Stimulated activated CD4-positive, alpha-beta T cell treated with anti-CD3 and anti-CD28 coated beads, Interleukin-4, amount 100 ng/mL, for 48 hours (primary cell): Measurements from ENCODE around the gene WDR86.
A peak's percentile ranks its signal among the peaks of the same experiment; 100 is the strongest.

ENCODE experiments used
- DNase-seq, 2 donors: peaks; one replicate each; pipeline ENCODE4 v3.0.0-alpha.2; 2020; ENCODE audit warnings: low read depth in 2 of 2

WDR86 gene

DNA sequence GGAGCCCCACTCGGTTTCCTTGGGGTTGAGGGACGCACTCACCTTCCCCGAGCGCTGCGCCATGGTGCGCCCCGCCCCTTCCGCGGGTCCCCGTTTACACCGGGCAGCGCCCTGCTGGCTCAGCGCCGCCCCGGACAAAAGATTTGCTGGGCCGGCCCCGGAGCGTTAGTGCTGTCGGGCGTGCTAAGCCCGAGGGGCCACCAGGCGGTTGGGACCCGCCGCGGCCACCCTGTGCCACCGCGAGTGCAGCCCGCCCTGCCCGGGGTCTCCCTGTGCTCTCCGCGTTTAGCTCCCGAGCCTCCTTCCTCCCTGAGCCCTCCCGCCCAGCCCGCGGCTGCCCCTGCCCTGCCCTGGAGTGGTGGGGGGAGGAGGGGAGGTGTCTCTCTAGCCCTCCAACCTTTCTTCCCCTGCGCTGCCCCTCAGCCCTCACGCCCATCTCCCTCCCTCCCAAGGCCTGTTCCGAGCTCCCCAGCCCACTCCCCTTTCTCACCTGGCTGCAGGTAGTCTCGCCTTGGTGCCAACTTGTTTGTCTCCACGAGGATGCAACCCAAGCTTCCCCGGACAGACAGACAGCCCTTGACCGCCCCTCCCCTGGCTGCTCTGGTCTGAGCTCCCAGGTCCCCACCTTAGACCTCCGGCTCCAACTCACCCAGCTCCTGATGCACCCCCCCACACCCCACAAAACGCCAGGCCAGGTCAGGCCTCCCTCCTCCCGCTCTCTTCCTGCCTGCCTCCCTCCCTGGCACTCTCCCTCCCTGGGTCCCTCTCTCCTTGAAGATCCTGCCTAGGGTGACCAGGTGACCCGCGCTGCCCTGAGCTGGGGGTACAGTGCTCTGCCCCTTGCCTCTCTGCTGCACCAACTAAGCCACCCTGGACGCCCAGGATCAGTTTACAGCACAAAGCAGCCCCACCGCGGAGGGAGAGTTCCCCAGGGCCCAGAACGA lies 30.3 kb upstream of the WDR86 start, which contains the start of gene CRYGN:
Gene CRYGN (minus strand): TSS at position 287 of the 944 bp plus-strand sequence. CDS start 224 bp downstream, at position 63.
- no peak for DNase-seq

DNA sequence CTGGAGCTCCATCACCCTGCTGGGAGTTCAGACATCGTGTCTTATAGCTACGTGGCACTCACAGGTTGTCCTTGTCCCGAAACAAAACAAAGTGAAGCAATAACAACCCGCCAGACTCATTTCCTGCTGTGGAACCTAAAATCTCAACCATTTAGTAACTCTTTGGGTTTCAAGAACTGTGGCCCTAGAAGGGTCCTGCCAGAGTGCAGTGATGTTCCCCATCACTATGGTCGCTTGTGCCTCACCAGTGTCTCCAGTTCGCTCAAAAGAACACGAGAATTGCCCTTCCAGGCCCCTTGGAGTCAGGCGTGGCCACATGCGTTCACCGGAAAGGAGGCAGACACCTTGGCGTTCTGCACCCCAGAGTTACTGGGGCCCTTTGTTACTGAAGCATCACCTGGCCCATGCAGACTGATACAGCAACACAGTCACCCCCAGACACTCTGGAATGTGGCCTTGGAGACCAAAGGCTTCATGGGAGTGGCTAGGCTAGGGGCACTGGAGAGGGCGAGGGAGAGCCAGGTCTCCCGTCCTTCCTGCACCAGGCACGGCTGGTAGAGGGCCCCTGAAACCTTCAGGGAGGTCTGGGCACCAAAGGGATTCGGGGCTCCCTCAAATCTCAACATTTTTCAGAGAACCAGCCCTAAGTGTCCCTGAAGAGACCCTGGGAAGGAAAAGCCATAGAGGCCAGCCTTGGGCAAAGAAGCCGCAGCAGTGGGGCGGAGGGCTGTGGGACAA lies 29.2 kb upstream of the WDR86 start:
- no peak for DNase-seq

DNA sequence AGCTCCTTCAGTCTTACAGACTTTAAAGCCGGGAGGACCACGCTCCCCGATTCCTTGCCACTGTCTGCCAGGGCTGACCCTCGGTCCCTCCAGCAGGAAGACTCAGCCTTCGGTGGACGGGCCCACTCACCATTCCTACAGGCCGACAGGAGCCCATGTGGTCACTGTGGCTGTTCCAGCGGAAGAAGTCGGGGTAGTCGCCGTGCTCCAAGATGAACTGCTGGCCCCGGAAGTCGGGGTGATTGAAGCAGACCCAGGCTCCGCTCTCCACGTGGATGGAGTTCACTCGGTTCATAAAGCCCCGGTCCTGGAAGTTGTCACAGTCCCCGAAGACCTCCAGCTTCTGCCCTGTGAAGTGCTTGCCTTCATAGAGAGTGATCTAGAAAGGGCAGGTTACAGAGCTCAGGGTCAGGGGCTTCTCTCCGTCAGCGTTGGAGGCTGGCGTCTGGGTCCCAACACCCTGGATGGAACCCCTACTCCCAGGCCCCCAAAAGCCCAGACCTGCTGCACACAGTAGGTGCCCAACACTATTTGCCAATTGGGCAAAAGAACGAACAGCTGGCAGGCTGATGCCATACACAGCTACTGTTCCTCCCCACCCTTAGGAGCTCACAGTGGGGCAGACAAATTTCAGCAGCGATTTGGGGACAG lies 28.2 kb upstream of the WDR86 start:
- no peak for DNase-seq

DNA sequence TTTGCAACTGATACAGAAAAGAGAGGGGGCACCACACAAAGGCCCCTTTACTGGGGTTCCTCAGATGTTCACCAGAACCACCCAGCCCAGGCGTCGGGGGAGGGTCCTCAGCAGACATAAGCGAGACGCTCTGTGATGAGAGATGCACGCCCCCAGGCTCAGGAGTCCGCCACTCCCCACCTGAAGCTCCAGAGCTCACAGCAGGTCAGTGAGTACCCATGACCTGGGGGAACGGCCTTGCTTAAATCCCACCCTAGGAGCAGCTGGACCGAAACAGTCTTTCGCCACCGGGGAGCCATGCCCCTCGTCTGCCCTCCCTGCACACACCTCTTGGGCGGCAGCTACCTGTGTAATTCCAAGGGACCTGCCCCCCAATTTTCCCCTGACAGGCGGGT lies 27.3 kb upstream of the WDR86 start:
- DNase-seq, result no peak

DNA sequence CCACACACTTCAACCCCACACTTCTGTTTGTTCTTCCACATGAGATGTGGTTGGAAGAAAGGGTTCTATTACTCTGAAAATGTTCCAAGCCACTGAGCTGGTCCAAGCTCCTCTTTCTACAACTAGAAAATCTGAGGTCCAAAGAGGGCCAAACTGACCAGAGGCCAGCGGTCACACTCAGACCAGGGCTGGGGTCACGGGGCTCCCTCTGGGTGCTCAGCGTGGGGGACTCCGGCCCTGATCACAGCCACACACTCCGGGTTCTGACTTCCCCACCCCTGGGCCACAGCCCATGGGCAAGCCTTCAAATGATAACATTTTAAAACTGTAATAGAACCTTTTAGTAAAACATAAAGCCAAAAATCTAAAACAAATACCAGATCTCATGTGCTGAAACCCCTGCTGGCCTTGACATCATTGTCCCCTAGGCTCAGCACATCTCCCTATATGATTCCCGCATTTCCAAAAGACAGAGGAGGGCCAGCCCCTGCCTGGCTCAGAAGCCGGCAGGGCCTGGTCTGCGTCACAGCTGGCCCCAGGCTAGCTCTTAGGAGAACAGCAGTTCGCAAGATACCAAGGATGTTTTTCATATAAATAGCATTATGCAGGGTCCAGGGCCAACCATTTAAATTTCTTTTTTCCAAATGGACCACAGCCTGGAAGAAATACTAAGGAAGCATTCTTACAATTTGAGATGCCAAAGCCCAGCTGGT lies 26.8 kb upstream of the WDR86 start:
- no peak for DNase-seq

DNA sequence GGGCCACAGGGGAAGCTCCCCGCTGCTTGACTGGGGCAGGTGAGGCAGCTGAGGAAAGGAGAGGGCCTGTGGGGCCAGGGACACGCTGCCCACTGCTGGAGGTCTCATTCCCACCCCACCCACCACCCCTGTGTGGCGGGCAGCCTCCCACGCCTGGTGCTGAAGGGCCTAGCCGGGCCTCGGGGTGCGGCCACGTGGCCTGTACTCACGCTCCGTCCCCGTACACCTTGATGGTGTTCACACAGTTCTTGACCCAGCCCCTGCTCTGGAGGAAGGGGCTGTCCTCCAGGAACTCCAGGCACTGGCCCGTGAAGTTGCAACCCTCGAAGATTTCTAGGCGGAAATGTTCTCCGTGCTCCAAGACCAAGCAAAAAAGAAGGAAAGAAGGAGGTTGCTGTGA lies 26.1 kb upstream of the WDR86 start:
- no peak for DNase-seq

DNA sequence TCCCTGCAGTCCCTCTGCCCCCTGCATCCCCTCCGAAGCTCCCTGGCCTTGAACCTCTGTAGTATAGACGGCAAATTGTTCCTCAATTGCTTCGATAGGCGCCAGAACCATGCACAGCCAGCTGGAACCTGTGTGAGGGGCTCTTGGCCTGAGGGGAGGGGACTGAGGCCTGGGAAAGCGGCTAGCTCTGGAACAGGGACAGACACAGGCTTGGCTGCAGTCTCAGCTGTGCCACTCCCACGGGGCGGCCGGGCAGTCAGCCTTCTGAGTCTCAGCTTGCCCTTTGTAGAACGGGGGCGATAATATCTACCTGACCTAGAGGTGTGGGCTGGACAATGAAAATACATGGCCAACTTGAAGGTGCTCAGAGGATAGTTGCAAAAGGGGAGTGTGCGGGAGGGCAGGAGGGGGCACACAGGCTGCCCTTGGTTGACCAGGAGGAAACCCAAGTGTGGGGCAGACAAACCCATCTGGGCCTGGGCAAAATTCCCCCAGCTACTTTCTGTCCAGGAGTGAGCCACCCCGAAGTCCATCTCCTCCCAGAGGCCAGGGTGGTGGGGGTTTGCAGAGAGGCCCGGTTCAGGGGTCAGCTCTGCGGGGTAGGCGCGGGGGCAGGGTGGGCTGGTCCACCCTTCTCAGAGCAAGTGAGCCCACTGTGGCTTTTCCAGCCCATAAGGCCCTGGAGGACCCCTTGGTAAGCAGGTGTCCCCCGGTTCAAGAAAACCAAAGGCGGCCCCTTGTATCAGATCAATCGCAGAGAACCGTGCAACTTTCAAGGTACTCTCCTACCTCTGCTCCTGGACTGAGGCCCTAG lies 25.5 kb upstream of the WDR86 start:
- DNase-seq, result no peak

DNA sequence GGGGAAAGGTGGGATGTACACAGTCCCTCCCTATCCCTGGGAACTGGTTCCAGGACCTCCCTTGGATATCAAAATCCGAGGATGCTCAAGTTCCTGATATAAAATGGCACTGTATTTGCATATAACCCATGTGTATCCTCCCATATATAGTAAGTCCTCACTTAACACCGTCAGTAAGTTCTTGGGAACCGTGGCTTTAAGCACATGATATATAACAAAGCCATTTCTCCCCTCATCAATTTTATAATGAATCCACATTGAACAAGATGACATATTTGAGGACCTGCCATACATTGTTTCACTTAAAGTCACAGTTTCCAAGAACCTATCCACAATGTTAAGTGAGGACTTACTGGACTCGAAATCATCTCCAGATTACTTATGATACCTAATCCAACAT lies 24.7 kb upstream of the WDR86 start:
- DNase-seq, result no peak

DNA sequence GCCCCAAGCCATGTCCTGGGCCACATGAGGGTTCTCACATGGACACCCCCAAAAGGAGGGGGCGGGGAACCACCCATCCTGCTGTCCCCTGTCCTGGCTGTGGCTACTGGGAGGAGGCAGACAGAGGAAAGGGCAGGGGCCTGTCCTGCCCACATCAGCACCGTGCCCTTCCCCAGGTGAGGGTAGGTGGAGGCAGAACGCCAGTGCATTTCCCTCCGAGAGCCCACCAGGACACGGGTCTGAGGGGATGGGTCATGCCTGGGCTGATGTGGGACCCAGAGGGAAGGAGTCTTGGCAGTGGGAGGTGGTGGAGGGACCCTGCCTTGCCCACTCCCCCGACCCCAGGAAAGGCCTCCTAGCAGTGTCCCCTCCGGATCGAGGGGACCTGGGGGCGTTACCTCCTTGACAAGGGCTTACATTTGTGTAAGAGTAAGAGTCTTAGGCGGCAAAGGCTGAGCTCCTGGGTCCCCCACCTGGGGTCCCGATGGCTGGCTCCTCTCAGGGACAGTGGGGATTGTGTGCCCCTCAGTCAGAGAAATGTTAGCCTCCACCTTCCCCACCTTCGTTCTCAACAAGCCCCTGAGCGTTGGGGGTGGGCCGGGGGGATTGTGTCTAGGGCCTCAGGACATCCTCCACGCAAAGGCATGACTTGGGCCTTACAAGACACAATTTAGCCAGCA lies 24.0 kb upstream of the WDR86 start:
- DNase-seq, result no peak

DNA sequence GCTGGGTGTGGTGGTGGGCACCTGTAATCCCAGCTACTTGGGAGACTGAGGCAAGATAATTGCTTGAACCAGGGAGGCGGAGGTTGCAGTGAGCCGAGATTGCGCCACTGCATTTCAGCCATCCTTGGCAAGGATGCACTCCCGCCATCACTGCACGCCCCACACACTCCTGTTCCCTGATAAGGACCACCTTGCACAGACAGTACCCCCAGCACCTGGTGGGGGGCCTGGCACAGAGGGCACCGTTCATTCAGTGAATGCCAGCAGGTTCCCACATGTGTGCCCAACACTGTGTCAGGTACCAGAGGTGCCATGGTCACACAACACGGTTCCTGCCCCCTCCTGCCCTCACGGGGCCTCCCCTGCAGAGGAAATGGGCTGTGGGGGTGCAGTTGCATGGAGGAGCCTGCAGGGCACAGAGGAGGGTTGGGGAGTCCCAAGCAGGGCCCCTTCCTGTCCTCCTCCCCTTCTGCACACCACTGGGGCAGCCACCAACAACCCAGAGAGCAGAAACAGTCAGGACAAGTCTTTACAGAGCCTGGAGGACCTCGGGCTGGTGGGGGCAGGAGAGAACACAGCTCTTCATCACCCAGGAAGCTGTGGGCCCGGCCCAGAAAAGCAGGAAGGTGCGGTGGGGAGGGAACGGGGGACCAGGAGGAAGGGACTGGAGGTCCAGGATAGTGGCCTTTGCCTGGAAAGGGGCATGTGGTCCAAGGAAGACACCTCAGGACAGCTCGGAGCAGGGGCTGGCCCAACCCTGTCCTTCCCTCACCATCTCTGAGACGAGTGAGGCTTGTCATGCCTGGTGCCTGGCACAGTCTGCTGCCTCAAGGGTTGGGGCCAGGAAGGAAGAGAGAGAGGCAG lies 23.1 kb upstream of the WDR86 start:
- peak; percentile 49 to 56 for DNase-seq

DNA sequence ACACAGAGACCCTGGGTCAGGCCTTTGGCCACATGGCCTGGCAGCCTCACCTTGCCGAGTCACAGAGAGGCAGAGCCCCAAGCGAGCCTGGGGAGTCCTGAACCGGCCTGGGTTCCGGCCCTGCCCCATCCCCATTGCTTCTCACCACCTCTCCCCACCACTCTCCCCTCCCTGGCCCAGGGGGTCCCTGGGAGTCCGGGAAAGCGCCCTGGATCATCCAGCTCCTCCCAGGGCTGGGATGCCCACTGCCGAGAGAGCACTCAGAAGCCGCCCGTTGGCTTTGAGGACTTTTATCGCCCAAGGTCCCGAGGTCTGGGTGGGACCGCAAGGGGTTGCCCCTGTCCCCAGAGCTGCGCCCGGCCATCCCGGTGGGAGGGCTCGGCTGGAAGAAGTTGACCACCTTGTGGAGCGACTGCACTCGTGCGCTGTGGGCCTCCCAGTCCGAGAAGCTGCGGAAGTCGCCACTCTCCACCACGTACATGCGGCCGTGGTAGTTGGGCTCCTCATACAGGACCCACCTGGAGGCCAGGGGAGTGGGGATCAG lies 22.0 kb upstream of the WDR86 start:
- no peak for DNase-seq

DNA sequence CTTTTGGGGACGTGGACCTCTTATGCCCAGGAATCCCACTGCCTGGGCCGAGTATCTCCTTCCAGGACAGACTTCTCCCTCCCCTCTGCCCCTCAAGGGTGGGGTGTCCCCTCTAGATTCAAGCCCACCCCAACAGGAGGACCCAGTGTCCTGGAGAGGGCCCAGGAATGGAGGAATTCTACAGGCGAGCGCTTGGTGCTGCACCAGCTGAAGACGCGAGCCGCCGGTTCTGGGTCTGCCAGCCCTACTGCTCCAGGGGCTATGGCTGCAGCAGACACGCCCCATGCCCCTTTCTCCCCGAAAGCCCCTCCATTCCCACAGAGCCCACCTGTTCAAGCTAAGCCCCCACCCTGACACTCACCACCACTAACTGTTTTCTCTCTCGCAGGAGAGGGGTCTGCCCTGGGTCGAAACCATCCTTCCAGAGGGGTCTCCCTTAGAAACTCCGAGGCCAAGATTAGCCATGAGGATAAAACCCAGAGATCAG lies 21.5 kb upstream of the WDR86 start:
- no peak for DNase-seq

DNA sequence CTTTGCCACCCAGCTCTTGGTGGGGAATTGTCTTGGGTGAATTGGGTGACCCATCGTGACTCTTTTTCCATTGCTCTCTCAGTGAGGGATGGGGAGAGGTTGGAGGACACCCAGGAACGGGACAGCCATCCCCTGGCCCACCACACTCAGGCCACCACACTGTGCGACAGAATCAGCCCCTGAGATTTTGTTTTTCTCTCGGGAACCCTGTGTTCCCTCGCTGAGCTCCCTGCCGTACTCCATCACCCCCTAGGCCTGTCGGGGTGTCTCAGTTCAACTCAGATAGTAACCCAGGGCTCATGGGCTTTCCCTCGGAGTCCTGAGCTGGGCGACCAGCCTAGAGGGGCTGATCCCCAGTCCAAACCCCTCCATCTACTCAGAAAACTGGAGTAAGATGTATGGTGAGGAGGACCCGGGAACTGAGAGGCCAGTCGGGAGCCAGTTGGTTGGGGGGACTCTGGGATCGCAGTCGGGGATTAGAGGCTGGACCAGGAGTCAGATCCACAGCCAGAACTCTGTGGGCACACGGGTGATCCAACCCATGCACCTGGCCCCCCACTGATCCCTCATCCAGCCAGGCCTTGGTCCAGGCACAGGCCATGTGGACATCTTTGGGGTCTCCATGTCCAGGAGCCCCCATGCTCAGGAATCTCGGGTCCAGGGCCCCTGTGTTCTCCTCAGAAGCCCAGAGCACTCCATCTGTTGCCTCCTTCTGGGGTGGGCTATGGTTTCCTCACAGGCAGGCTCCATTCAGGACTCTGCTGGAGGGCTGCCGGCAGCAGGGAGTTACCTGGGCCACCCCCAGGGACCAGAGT lies 20.8 kb upstream of the WDR86 start:
- no peak for DNase-seq

DNA sequence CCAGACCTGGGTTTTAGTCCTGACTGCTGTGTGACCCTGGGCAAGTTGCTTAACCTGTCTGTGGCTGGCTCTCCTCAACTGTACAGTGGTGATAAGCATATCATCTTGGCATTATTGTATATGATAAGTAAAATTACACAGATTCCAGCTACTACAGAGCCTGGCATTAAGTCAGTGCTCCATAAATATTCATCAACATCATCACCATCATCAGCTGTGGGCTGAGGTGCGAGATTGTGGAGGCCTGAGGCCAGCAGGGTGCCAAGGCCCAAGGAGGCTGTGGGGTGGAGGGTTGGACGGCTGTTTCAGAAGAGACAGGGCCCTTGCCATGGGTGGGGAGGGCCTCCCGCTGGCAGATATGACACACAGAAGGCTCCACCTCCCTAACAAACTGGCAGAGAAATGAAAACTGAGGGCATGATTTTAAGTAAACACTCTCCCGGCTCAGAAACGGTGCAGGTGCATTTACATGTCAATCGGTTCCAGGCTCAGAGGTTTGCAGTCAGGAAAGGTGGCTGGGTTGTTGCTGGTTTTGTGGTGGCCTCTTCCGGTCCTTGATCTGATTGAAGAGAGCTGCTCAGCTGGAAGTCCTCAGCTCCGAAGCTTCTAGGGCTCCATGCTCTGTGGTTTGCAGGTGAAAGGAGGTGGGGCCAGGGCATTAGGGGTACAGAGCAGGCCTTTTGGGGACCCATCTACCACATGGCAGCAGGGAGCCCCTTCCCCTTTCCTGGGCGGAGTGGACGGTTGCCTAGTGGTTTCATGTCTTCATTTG lies 19.9 kb upstream of the WDR86 start:
- no peak for DNase-seq

DNA sequence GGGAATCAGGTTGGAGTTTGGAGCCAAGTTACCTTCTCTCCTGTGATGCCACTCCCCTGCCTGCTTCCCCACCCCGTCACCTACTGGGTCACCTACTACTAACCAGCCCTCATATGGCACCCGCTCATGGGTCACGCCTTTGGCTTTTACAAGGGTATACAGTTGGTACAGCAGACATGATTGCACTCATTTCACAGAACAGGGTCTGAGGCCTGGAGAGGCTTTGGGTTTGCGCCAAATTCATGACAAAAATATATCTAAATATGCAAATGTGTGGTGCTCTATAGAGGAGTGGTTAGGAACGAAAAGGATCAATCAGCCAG lies 19.4 kb upstream of the WDR86 start:
- no peak for DNase-seq

DNA sequence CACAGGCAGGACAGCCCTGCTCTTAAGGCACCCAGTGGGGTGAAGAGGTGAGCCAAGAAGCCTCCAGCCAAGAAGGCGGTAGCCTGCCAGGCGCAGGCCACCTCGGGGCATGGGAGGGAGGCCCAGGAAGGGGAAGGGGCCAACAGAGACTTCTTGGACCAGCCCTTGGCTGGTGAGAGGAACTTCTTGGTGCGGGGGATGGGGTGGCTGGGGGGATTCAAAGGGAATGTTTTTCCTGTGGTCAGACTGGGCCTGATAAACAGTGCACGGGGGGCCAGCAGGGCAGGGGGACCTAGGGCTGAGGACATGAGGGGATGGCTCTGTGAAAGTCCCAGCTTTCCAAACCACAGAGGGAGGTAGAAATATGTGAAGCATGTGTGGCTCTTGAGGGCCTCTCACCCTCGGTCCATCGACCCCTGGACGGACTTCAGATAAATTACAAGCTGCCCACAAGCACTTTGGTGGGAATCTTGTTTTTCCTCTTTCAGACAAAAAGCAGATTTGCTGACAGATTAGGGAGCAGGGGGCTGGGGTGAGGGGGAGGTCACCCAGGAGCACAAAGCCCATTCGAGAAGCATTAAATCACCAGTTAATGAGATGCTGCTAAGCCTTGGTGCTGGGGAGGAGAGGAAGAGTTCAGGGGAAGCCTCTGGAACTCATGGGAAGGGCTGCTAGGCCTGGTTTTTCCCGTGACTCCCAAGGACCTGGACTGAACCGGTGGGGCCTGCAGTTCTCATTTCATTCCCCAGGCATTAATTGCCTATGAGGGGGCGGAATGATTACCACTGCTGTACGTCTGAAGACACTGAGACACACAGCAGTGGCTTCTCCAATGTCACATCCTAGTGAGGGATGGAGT lies 18.8 kb upstream of the WDR86 start:
- DNase-seq, result no peak
